HG03571 (cell line): Measurements from ENCODE around the gene CFAP157.
"Not testable (repeated sequence)": the region's sequence is repeated elsewhere in the genome, so short reads cannot be mapped to it uniquely, and the experiment has no call there.

Source experiments
- ATAC-seq: cut with Tn5 transposase; IDR thresholded peaks from one replicate; pipeline ENCODE4 v1.9.1; 2021; ENCODE audit not compliant: unreplicated experiment

The CFAP157 gene

DNA sequence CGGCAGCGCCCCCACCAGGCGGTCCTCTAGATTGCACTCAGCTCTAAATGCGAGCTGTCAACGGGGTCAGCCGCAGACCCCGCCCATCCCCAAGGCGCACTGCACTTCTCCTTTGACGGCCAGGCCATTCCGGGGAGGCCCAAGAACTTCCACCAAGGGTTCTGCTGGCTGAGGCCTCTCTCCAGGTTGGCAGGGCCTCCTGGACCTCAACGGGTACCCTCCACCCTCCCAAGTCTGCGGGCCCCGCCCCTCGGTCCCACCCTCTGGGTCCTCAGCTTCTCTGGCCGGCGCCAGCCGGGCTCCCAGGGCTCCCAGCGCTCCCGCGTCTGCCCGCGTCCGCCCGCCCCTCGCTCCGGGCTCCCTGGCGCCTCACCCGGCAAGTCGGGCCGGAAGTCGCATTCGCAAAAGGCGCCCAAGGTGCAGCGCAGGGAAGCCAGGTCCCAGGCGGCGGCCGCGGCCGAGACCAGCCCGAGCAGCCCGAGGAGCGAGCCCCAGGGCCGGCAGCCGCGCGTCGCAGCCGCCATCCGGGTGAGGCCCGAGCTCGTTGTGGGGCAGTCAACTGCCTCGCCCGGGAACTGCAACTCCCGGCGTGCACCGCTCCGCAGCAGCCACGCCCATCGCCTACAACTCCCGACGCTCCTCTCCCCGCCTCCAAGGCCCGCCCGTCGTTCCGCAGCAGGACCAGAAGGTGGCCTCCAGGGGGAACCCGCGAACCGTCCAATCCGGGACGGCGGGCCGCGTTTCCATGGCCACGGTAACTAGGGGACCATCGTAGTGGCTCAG lies 28.1 kb downstream of the CFAP157 start, which contains the start of gene TOR2A:
TSS of gene TOR2A (minus strand) at position 548 of the 783 bp plus-strand sequence. CDS start at position 524, 24 bp downstream.
- ATAC-seq: peak; percentile 81

DNA sequence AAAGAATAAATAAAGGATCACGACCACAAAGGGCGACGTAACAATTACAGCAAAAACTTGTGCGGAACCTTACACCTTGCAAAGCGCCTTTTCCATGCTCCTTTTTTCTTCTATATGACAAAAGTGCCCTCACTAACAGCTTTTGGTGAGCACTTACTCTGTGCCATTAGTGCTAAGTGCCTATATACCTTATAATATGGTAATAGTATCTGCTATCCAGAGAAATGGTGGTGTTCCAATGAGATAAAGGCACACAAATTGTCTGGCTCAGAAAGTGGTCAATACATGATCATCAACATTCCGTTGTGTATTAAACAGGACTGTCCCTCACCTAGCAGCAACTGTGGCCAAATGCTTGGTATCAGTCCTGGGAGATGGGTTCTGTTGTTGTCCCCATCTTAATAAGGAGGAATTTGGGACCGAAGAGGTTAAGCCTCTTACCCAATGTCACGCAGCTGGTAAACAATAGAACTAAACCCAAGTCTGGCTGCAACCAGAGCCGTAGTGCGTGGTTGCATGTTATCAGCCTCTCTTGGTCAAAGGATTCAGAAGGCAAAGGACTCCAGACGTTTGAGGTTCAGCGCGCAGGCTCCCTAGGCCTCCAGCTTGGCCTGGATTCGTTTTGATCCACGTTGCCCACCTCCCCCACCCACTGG lies 28.9 kb downstream of the CFAP157 start:
- no peak for ATAC-seq

DNA sequence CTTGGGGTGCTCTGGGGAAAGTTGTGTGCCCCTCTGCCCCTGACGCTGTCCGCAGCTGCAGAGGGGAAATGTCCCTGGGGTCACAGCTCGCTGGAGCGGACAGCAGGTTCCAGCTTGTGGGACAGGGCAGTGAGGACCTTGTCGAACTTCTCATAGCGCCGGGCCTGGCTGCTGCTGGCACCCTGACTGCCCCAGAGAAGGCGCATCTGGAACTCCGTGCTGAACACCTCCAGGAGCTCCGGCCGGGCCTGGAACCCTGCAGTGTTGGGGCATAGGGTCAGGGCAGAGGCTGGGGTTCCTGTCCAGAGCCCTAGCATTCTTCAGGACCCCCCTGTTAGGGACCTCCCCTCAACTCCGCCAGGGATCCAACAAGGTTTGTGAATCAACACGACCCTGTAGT lies 31.9 kb downstream of the CFAP157 start:
- no peak for ATAC-seq

DNA sequence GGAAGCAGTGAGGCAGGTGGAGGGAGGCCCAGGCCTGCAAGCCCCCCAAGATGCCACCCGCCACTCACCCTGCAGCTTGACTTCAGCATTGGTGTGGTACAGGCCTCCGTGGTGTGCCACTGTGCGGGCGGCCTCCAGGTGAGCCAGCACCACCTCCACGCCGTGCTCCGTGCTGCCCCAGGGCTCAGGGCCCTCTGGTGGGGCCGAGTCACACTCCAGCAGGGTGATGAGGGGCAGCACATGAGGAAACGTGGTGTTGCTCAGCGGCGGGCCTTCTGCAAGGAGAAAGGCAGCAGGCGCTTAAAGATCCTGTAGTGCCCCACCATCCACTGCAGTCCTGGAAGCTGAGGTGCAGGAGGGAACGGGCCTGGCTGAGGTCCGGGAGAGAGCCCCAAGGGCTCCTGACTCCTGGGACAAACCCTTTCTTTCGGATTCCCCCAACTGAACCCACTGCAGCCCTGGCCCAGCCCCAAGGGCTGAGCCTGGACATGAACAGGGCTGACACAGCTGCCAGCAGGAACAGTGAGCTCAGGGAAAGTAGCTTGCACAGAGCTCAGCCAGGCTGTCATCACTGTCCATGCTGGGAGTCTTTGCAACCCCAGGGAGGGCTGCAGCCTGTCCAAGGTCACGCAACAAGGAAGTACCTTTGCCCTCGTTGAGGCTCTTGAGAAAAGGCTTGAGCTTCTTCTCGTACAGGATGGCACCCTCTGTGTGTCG lies 33.0 kb downstream of the CFAP157 start:
- no peak for ATAC-seq

DNA sequence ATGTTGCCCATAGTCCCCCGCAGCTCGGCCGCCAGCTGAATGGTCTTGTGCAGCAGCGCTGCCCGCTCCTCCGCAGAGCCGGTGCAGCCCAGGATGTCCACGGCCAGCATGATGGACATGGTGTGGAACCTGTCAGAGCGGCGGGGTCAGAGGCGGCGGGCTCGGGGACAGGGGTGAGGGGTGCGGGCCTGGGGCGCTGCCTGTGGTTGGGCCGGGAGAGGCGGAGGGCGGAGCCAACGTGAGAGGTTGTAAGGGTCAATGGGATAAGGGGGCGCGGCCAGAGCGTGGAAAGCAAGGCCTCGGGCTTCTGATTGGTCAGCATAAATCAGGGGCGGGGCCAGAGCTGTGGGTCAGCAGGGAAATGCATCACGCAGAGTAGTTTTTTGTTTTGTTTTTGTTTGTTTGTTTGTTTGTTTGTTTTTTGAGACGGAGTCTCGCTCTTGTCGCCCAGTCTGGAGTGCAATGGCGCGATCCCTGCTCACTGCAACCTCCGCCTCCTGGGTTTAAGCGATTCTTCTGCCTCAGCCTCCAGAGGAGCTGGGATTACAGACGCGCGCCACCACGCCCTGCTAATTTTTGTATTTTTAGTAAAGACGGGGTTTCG lies 35.1 kb downstream of the CFAP157 start:
- ATAC-seq: no peak

DNA sequence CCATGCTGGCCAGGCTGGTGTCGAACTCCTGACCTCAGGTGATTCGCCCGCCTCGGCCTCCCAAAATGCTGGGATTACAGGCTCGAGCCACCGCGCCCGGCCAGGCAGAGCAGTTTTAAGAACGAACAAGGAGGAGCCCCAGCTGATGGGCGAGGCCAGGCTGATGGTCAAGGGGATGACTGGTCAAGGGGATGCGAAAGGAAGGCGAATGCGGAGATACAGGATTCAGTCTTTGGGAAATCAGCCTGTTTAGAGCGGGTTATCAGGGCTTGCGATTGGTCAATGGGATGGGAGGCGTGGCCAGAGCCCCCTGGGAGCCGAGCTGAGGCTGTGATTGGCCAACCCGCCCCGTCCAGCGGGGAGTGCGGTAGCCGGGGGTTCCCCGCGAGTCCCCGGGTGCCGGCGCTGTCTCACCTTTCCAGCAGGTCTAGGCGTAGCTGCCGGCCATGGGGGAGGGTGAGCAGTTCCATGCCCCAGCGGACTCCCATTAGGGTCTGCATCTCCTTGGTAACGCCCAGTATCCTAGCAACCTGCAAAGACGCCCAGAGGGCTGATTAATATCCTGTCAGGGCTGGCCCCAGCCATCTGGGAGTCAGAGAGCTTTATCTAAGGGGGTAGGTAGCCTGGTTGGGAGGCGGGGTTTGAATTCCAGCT lies 35.8 kb downstream of the CFAP157 start:
- no peak for ATAC-seq

DNA sequence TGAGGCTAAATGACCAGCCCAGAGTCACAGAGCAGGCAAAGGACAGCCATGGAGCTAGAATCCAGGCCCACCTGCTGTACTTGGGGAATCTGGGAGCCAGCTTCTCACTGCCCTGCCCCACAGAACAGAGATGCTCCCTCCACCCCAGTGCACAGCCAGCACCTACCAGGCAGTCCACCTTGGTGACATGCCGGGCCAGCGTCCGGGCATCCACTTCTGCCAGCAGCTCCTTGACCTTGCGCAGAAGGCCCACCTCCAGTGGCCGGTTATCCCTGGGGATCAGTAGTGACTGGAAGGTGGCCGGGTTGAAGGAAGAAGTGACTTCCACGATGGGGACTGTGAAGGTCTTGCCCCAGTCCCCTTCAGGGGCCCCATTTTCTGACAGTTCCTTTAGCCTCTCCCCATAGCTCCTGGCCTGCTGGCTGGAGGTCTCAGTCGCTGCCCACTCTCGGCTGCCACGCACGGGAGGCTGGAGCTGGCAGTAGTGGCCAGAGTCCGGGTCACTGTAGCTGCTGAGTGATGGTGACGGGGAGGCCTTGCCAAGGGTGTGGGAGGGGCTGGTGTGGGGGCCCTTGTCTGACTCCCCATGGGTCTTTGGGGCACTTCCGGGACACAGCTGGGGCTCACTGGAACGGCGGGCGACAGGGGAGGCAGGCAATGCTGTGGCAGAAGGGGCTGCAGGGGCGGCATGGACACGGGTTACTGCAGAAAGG lies 37.8 kb downstream of the CFAP157 start:
- no peak for ATAC-seq

DNA sequence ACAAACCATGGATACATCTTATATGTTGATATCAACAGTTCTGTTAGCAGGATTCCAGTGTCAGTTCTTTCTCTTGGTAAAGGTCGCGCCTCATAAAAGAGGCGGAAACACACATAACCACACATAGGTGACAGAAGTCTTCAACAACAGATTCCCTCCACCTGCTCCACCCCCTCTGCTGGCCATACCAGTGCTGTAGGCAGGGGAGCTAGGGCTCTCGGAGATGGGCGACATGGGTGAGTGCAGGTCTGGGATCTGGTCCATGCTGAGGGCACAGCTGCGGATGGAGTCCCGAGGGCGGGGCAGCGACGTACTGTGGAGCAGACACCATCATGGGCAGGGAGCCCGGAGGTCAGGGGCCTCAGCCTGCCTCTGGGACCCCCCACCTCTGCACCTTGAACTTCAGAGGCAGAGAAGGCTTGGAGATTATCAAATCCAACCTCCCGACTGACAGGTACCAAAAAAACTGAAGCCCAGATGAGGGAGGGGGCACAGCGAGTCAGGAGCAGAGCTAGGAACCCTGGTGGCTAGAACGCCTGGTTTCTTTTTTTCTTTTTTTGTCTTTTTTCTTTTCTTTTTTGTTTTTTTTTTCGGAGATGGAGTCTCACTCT lies 40.3 kb downstream of the CFAP157 start:
- ATAC-seq: no peak

DNA sequence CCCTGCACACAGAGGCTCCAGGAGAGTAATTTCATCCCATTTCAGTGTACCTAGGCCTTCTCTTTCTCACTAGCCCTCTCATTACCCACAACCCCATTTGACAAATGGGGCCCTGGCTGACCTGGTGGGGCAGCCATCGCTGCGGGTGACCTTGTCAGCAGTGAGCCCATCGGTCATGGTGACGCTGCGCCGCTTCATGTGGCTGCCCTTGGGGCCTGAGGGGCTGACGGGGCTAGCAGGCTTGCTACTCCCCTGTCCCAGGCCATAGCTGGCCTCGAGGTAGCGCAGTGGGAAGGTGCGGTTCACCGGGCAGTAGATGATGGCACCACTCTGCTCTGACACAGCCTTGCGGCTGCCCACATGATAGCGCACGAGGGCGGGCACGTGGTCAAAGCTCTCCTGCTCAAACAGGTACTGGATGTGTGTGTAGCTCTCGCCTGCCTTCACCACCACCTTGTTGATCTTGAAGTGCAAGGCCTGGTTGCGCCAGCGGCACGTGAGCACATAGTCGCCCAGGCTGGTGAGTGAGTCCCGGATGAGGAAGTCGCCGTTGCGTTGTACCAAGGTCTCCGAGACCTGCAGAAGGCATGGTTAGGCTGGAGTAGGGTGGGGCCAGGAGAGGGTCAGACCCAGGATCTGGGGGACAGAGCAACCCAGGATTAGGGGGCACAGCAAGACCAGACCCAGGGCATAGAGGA lies 42.5 kb downstream of the CFAP157 start:
- ATAC-seq: no peak

DNA sequence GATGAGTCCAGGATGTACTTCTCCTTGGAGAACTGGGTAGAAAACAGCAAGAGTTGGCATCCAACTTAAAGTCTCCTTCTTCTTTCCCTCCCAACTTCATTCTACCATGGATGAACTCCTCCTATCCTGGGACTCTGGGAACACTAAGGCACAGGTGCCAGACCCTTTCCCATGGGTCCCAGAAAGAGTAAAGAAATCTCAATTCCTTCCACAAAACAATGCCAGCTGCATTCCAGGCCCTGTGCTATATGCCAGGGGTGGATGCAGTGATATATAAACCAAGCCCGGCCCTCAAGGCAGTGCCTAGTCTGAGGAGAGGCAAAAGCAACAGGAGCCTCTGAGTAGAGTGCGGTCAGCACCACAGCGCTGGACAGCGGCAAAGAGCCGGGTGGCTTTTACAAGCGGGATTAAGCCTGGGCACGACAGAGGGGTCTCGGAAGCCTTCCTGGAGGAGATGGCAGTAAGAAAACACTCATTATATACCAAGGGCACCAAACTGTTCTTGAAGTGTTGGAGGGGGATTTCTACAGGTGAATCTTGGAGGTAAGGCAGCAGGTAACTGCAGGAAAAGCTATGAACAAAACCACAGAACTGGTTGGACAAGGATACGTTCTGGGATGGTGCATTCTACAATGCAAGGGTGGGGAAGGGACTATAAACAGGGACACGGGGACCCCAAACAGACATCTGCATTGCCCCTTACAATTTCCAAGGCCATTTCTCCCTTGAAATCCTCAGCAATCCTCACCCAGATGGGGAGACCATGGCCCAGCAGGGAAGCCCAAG lies 44.7 kb downstream of the CFAP157 start:
- no peak for ATAC-seq

DNA sequence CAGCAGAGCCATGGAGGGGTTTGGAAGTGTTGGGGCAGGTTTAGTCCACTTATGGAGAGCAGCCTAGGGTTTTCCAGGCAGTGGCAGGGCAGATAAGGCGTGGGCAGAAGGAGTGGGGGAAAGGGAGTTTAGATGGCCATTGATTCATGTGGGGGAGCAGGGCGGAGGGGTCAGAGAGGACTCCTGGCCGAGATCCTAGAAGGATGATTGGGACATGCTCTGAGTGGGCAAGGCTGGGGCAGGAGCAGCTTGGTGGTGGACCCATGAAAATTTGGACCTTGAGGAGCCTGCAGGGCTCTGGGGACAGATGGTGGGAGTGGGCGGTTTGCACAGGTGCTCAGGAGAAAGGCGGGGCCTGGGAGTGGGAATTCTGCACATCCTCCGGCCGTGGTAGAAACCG lies 46.4 kb downstream of the CFAP157 start:
- ATAC-seq: no peak

DNA sequence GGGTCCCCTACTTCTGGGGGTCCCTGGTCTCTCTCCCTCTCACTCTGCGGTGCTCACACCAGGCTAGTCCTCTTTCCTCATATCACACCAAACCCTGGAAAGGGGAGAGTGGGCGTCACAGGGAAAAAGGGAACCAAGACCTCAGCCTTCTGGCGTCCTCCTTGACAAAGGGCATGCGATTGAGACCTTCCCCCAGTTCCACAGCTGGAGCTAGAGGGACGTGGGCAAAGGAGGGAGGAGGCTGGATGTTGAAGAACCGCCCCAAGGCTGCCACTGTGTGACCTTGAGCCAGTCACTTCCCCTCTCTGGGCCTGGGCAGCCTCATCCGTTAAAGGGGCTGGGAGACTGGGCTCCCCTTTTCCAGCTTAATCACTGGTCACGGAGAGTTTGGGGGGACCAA lies 46.8 kb downstream of the CFAP157 start:
- no peak for ATAC-seq

DNA sequence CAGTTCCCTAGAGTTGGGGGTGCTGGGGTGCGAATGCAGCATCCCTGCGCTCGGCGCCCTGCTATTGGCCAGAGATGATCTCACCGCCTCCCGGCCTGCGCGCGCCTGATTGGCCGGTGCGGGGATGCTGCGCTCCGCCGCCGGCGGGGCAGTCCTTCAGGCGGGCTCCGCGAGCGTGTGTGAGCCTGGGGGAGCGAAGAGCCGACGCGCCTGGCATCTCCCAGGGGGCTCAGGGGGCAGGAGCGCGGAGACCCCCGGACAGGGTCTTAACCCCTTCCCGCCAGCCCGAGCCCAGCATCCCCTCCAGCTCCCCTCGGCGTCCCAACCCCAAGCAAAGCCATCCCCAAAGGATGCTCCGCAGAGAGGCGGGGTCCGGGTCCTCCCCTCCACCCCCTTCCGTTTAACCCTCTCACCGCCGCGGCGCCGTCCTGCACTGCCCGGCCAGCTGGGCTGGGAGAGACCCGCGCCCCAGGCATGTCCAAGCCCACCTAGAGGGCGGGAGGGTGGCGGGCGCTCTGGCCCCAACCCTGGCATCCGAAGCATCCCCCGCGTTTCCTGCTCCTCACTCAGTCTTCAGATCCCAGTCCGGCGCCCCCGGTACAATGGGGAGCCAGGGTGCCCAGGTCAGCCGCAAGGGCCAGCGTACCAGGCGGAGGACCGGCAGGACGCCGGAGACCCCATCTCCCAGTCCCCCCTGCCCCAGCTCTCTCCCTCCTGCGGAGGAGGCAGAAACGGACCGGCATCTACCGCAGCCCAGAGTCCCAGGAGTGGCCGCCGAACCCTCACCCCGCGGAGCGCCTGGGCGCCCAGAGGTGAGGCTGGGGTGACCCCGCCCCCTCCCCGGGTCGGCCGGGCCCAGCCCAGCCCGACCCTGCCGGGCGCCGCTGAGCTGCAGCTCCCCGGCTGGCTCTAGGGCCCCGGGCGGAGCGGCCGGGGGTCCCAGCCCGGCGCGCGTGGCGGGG lies 47.6 kb downstream of the CFAP157 start:
- no peak for ATAC-seq

DNA sequence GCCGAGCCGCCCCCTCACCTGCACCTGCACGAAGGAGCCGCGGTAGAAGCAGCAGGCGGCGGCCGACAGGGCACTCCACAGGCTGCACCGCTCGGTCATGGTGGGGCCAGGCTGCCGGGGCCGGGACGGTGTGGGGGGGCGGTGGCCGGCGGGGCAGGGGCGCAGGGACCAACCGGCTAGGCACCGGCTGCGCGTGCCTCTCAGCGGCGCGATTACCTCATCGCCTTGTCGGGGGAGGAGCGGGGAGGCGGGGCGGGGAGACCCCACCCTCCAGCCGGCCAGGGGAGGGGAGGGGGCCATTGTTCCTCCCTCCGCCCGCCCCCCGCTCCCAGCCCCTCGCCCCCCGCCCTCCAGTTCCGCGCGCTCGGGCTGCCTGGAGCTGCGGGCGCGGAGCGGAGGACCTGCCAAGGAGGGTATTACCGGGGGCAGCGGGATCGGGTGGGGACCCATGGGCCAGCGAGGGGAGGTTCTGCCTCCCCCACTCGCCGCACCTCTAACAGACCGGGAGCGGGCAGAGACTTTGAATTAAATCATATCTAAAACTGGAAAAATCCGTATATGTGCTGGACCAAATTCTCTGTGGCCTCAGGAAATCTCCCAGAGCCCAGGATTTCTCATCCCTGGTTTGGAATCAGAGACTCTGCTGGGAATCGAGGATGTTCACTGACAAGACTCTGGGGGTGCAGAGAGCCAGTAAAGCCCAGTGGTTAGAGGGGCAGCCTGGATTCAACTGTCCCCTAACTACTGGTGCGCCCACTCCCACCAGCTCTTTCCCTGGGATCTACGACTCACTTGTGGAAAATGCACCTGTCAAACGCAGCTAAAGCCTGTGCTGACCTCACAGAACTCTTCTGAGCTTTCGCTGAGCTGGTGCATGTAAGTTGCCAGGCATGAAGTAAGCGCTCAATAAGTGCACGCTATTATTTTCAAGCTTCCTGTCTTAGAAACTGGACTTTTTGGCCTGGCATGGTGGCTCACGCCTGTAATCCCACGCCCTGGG lies 48.6 kb downstream of the CFAP157 start:
- ATAC-seq: no peak

DNA sequence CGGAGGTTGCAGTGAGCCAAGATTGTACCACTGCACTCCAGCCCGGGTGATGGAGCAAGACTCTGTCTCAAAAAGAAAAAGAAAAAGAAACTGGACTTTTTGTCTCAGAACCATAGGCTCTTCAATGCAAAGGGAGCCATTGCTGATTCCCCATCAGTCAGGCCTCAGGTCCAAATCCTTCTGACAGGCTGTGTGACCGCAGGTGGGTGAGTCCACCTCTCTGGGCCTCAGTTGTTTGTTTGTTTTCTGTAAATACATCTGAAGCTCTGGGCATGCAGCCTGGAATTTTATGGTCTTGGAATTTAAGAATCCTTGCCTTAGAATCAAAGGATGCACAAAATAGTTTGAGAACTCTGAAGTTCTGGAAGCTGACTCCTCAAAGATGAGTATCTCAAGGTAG lies 49.4 kb downstream of the CFAP157 start:
- ATAC-seq: no peak

DNA sequence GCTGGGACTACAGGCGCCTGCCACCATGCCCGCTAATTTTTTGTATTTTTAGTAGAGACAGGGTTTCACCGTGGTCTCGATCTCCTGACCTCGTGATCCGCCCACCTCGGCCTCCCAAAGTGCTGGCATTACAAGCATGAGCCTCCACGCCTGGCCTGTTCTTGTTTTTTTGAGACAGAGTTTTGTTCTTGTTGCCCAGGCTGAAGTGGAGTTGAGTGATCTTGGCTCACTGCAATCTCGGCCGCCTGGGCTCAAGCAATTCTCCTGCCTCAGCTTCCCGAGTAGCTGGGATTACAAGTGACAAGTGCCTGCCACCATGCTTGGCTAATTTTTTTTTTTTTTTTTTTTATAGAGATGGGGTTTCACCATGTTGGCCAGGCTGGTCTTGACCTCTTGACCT lies 50.0 kb downstream of the CFAP157 start:
- ATAC-seq: not testable (repeated sequence)
